CD4-positive, alpha-beta T cell treated with Interleukin-4 for 4 hours (primary cell): ENCODE data around the gene GARIN5A.

Experiments used
- DNase-seq: peaks from one replicate; pipeline ENCODE4 v3.0.0-alpha.2; 2020

GARIN5A gene

DNA sequence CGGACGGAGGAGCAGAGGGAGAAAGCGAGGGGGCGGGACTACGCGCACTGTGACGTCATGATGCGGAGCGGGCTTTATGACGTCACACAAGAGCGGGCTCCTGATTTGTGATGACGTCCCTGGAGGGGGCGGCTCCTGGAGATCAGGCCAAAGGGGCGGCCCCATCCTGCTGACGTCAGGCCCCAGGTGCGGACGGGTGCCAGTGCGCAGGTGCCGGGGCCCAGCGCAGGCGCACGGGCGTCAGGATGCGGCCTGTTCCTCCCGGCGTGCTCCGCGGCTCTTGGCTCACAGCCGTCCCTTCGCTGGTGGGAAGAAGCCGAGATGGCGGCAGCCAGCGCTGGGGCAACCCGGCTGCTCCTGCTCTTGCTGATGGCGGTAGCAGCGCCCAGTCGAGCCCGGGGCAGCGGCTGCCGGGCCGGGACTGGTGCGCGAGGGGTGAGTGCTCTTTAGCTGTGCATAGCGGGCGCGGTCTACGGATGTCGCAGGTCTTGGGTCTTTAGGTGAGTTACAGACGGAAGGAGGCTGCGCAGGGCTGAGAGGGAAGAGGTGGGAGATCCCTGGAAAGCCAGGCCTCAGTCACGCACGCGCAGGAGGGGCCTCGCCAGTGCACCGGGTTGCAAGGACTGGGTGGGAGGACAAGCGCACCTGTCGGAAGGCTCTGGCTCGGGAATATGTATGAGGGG is at the start of gene GARIN5A, which contains the start of gene EMC10:
GARIN5A (minus strand) TSS at position 625 of the 683 bp plus-strand sequence; CDS start at position 165, 460 bp downstream.
EMC10 (plus strand) TSS at position 284 of the 683 bp plus-strand sequence; CDS start at position 322, 38 bp downstream.
- peak; percentile 90 for DNase-seq

DNA sequence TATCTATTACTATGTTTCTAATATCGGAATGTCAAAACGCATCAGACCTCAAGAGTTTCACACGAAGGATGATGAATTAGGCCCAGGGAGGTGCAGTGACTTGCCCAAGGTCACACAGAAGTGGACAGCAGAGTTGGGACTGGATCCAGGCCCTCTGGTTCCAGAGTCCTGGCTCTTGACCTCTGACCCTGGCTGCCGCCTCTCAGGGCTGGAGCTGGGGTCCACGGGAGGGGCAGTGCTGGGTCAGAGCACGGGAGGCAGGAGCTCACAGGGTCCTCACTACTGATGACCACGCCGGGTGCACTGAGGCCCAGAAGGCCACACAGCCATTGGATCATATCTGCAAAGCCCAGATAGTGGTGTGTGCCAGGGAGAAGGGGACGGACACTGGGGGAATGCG is 46.2 kb upstream of the GARIN5A start:
- no peak for DNase-seq

GRCh38 chr19:50520822-50521465 is 44.3 kb upstream of the GARIN5A start:
- DNase-seq, result no peak

GRCh38 chr19:50519006-50519575 is 42.4 kb upstream of the GARIN5A start:
- DNase-seq, result no peak

DNA sequence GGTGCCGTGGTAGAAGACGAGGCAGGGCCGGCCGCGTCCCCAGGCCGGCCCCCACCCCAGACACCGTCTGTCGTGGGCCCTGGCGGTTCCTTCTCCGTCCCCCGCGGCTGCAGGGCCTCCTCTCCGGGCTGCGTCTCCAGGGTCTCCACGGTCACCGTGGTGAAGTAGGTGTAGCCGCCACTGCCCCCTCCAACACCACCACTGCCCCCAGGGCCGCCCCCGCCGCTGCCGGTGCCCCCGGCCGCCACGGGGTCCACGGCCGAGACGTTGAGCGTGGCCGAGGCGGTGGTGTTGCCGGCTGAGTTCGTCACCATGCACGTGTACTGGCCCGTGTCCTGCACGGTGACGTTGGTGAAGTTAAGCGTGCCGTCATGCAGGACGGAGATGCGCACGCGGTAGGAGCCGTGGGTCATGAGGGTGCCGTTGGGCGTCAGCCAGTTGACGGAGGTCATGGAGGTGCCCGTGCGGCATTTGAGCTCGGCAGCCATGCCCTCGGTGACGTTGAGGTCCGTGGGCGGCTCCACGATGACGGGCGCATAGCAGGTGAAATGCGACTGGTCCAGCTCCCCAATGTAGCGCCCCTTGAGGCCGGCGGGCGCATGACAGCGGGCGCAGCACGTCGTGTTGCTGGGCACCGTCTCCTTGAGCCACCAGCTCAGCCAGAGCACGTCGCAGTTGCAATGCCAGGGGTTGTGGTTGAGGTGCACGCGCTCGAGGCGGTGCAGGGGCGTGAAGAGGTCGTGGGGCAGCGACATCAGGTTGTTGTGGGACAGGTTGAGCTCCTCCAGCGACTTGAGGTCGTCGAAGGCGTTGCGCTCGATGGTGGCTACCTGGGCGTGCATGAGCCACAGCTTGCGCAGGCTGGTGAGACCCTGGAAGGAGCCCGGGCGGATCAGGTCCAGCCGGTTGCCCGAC is 41.7 kb upstream of the GARIN5A start:
- DNase-seq, result no peak

GRCh38 chr19:50517704-50518075 is 41.0 kb upstream of the GARIN5A start:
- DNase-seq, result no peak

GRCh38 chr19:50516964-50517703 is 40.5 kb upstream of the GARIN5A start:
- no peak for DNase-seq

GRCh38 chr19:50516456-50516855 is 39.8 kb upstream of the GARIN5A start:
- DNase-seq, result no peak

DNA sequence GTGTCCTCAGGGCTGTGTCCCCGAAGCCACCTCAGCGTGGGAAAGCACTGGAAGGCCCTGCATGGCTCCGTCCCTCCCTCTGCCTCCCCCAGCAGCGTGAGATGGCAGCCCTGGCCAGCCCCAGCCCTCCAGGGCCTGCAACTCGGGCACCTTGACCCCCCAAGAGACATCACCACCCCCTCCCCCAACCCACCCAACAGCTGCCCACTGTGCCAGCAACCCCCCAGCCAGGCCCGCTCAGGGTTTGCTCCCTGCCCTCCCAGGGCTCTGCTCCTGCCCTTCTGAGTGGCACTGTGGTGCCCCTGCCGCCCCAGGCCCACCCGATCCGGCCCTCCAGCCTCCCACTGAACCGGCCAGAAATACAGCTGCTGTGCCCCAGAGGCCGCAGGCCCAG is 38.5 kb upstream of the GARIN5A start:
- DNase-seq, result no peak

DNA sequence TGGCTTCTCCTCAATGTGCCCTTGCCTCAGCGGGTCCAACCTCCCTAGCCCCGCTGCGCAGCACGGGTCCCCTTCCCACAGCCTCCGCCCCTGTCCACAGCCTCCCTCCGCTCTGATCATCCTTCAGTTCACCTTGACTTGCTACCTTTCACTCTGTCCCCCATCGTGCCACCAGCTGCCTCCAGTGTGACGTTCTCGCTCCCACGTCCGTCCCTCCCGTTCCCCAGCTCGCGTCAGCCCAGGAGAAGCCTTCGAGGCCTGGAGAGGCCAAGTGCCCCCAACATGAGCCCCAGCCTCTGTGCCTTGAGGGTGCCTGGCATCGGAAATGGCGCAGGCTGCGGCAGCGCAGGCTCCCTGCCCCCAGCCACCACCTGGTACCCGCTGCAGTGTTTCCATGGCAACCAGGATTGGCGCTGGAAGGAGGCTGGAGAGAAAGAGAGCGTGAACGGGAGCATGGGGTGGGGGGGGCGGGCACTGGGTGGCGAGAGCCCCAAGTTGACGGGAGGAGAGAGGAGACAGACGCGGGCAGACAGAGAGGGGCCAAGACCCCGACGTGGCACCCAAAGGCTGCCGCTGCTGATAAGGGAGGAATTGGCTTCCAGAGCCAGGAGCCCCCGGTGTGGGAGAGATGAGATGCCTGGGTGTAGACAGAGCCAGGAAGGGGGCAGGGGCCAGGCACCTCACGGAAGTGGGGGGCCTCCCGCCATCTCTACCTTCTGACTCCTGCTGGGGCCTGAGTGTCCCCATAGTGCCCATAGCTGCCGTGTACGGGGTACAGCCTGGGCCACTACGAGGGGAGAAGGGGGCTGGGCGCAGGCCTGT is 37.9 kb upstream of the GARIN5A start:
- DNase-seq, result no peak

DNA sequence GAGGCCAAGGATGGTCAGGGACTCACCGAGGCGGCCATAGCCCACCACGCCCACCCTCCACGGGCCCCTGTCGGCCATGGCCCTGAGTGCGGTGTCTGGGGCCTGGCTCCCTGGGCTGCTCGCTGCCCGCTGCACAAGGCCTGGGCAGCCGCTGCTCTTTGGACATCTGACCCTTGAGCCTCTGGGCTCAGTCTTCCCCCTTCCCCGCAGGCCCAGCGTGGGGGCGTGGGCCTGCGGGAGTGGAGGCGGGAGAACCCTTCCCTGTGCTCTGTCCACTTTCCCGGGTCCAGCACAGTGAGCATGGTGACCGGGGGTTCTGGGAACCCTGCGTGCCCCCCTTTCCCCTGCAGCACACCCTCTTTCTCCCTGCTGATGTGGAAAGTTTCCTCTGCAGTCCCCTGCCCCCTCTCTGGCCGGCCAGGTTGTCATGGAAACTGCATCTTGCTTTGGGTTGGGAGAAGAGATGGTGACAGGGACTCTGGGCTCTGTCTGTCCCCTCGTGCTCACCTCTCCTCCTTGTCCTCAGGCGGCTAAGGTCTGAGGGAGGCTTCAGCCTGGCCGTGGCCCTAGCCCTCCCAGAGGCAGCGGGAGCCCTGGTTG is 37.2 kb upstream of the GARIN5A start, which contains the start of gene ASPDH:
ASPDH (minus strand) TSS at position 168 of the 600 bp plus-strand sequence; CDS start at position 78, 90 bp downstream.
- DNase-seq, result no peak

DNA sequence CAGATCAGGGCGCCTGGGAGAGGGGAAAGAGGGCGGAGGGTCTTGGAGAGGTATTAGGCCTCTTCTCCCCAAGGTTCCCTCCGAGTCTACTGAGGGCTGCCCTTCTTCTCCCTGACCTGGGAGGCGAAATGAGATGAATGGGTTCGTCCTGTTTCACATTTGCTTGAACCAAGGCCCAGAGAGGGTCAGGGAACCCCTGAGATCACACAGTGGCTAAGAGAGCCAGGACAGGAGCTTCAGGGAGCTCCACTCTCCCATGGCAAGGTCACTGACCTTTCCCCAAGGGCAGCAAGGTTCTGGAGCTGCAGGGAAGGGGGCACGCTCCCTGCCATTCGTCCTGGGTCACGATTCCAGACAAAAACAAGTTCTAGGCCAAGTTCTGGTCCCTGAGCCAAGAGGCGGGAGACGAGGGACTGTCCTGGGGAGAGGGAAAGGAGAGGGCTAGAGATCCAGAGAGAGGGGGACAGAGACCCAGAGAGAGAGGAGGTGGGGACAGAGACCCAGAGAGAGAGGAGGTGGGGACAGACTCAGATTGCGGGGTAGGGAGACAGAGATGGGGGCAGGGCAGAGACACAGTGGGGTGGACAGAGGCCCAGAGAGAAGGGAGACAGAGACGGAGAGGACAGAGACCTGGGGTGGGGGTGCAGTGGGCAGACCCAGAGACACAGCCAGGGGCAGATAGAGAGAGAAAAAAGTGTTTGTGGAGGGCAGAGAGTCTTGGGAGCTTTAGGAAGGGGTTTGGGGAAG is 36.5 kb upstream of the GARIN5A start:
- no peak for DNase-seq

GRCh38 chr19:50512112-50512998 is 35.7 kb upstream of the GARIN5A start:
- no peak for DNase-seq

DNA sequence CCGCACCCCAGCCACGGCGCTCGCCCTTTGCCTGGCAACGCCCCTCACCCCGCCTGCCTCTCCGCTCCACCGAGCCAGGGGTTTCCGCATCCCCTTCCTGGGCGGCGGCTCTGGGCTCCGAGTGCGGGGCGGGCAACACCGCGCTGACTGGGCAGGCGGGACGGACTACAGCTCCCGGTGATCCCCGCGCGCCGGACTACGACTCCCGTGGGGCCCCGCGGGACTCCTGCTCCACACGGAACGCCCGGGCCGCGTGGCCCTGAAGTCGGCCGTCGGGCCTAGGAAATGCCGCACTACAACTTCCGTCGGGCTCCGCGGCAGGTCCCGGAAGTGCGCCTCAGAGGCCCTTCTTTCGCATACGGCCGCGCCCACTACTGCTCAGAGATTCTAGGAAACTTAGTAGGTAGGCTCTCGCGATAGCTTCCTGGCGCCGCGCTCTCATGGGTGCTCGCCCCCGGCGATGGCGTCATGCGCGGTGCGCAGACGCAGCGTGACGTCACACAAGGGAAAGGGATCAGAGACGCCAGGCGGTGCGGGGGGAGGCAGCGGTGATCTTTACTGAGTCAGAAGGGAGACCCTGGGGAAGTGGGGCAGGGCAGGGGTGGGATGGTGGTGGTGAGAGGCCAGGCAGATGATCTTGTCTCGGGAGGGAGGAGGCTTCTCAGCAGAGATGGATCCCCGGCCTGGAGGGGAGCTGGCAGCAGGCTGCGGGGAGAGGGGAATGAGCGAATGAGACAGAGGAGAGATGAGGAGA is 34.6 kb upstream of the GARIN5A start, which contains the start of gene JOSD2:
JOSD2 (minus strand) TSS at position 123 of the 754 bp plus-strand sequence. CDS start 760 bp downstream, outside the sequence.
- DNase-seq, result peak; percentile 98

DNA sequence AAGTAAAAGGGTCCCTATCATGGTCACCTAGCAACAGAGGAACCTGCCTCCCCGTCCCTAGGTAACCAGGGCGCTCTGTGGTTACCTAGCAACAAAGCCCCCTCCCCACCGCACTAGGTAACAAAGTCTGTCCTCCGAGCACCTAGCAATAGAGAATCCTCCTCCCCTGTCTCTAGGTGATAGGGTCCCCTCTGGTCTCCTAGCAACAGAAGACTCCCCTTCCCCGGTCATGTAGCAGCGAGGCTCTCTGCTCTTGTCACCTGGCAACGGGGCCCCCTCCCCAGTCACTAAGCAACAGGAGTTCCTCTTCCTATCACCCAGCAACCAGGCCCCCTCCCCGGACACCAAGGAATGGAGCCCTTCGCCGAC is 34.0 kb upstream of the GARIN5A start:
- no peak for DNase-seq

- no peak for DNase-seq
Observed at GRCh38 chr19:50510121-50510670, 33.5 kb upstream of the GARIN5A start.

DNA sequence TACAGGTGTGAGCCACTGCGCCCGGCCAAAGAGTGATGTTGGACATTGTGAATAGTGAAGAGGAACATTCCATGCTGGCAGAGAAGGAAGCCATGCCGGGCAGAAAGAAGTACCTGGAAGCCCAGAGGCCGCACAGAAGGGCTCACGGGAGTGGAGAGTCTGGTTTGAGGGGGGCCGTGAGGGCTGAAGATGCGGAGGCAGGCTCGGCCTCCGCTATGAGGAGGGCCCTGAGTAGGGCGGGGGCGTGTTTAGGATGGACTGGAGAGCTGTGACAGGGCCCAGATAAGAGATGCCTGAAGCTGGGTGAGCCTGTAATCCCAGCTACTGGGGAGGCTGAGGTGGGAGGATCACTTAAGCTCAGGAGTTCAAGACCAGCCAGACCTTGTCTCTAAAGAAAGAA is 32.7 kb upstream of the GARIN5A start:
- DNase-seq, result no peak

GRCh38 chr19:50508843-50509190 is 32.2 kb upstream of the GARIN5A start:
- no peak for DNase-seq
